Peyer's patch (tissue), 4 donors: ENCODE data around the gene PUS1. TPM values are rescaled to one million over a fixed set of nuclear protein-coding genes. Genes with fewer than 3 reads are reported as not detected.

Experiments
- DNase-seq, 3 donors: peaks; one replicate each; pipeline ENCODE4 v3.0.0-alpha.2; 2017 to 2019
- H3K27ac ChIP-seq, 4 donors: fragments of 200-600 bp; sonication (generic); one replicate each; pipeline ENCODE4 v1.5.1; 2016 to 2019
- H3K27me3 ChIP-seq, 2 donors: fragments of 200-600 bp; sonication (generic); one replicate each; pipeline ENCODE4 v1.5.1; 2019
- H3K36me3 ChIP-seq, 3 donors: fragments of 200-600 bp; sonication (generic); one replicate each; pipeline ENCODE4 v1.5.1; 2016 to 2019
- H3K4me1 ChIP-seq, 4 donors: fragments of 200-600 bp; sonication (generic); one replicate each; pipeline ENCODE4 v1.5.1; 2016 to 2019
- H3K4me3 ChIP-seq, 4 donors: fragments of 200-600 bp; sonication (generic); 1 replicate in 3 of 4; 2 replicates in 1 of 4; pipeline ENCODE4 v1.5.1; 2016 to 2019; ENCODE audit warnings: mild to moderate bottlenecking in 1 of 4
- H3K9me3 ChIP-seq, 4 donors: fragments of 200-600 bp; sonication (generic); one replicate each; pipeline ENCODE4 v1.5.1; 2016 to 2019; ENCODE audit warnings: mild to moderate bottlenecking in 1 of 4
- POLR2A ChIP-seq, 2 donors: fragments of 450-650 bp; IDR thresholded peaks; one replicate each; pipeline ENCODE4 v1.5.1; 2017; ENCODE audit warnings: antibody characterized with exemption in 2 of 2, mild to moderate bottlenecking in 2 of 2, moderate library complexity in 2 of 2
- total RNA-seq, 4 donors: library from RNA; depleted of rRNA; stranded (reverse); fragments of >200 nt; gene quantifications; one replicate each; pipeline ENCODE4 v1.1.0, GENCODE V29; 2016
- TF ChIP-seq, protein P1 (sequence below), 6 experiments: fragments of 450-650 bp in 4 of 6; fragments of 200-600 bp in 2 of 6; sonication (generic) in 1 of 6; IDR thresholded peaks; one replicate each; pipeline ENCODE4 v1.5.1; 2017 to 2019; ENCODE audit warnings: antibody characterized with exemption in 6 of 6, mild to moderate bottlenecking in 3 of 6, moderate library complexity in 1 of 6

The PUS1 gene
- total RNA-seq, 4 donors from 2014 or later = 8.8 to 46.5 (median 31.8) TPM

GRCh38 chr12:131913666-131914065, 15.4 kb upstream of the PUS1 start:
- no peak for DNase-seq
- no peak for TF ChIP-seq POLR2A (IDR thresholded peaks at IDR 0.05)
- TF ChIP-seq, protein P1, sequence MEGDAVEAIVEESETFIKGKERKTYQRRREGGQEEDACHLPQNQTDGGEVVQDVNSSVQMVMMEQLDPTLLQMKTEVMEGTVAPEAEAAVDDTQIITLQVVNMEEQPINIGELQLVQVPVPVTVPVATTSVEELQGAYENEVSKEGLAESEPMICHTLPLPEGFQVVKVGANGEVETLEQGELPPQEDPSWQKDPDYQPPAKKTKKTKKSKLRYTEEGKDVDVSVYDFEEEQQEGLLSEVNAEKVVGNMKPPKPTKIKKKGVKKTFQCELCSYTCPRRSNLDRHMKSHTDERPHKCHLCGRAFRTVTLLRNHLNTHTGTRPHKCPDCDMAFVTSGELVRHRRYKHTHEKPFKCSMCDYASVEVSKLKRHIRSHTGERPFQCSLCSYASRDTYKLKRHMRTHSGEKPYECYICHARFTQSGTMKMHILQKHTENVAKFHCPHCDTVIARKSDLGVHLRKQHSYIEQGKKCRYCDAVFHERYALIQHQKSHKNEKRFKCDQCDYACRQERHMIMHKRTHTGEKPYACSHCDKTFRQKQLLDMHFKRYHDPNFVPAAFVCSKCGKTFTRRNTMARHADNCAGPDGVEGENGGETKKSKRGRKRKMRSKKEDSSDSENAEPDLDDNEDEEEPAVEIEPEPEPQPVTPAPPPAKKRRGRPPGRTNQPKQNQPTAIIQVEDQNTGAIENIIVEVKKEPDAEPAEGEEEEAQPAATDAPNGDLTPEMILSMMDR (IDR thresholded peaks at IDR 0.05) = no peak
- Histone ChIP-seq H3K4me1 (peaks cover 0 to 5% (median 0%) of the 10 kb centered on the region in 4 donors), H3K9me3 (no peaks in the 10 kb centered on the region), H3K27me3 (no peaks in the 10 kb centered on the region), H3K27ac (no peak overlapping the region), H3K4me3 (no peak overlapping the region), H3K36me3 (peaks cover 0 to 88% (median 0%) of the 10 kb centered on the region in 3 donors)

DNA sequence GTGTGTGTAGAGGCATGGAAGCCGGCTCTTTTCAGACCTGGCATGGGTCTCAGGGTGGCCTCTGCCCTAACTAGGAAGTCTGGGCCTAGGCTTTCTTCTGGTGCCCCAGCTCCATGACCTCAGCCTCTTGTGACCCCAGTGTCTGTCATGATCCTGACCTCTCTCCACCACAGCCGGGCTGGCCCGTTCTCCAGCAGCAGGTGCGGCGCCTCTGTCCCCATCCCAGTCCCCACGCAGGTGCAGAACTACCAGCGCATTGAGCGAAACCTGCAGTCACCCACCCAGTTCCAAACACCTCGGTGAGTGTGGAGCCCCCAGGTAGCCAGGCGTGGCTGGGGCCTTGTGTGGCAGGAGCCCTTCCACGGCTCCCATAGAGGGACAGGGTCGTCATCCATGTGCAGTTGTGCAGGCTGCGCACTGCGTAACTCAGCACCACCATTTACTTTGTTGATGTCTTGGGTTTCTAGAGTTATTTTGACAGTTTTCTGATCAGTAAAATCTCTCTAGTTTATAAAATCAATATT, 14.8 kb upstream of the PUS1 start:
- TF ChIP-seq, protein P1 (IDR thresholded peaks at IDR 0.05) = no peak
- TF ChIP-seq POLR2A (IDR thresholded peaks at IDR 0.05) = no peak
- Histone ChIP-seq H3K4me3 (no peak overlapping the region), H3K27me3 (no peaks in the 10 kb centered on the region), H3K36me3 (peaks cover 0 to 86% (median 0%) of the 10 kb centered on the region in 3 donors), H3K4me1 (peaks cover 0 to 5% (median 0%) of the 10 kb centered on the region in 4 donors), H3K9me3 (no peaks in the 10 kb centered on the region), H3K27ac (no peak overlapping the region)
- no peak for DNase-seq

DNA sequence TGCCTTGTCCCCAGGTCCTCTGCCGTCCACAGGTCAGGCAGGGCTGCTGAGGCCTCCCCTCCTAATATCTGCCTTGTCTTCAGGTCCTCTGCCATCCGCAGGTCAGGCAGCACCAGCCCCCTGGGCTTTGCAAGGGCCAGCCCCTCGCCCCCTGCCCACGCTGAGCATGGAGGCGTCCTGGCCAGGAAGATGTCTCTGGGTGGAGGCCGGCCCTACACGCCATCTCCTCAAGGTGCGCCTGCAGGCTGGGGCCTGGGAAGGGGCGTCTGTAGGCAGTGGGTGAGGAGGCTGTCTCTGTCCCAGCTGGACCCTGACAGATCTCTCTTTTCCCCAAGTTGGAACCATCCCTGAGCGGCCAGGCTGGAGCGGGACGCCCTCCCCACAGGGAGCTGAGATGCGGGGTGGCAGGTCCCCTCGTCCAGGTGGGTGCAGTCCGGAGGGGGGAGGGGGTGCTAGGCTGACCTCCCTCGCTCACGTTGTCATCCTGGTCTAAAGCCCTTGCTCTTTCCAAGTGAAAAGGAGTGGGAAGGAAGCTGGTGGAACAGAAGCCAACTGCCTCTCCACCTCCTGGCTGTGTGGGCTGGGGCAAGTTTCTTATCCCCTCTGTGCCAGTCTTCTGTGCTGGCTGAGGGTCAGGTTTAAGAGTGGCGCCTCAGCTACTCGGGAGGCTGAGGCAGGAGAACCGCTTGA, 13.9 kb upstream of the PUS1 start:
- Histone ChIP-seq H3K4me3 (no peak overlapping the region), H3K27ac (no peak overlapping the region), H3K27me3 (no peaks in the 10 kb centered on the region), H3K36me3 (peaks cover 0 to 86% (median 0%) of the 10 kb centered on the region in 3 donors), H3K9me3 (no peaks in the 10 kb centered on the region), H3K4me1 (peaks cover 0 to 5% (median 0%) of the 10 kb centered on the region in 4 donors)
- DNase-seq = no peak
- TF ChIP-seq, protein P1 (IDR thresholded peaks at IDR 0.05) = no peak
- TF ChIP-seq POLR2A (IDR thresholded peaks at IDR 0.05) = no peak

DNA sequence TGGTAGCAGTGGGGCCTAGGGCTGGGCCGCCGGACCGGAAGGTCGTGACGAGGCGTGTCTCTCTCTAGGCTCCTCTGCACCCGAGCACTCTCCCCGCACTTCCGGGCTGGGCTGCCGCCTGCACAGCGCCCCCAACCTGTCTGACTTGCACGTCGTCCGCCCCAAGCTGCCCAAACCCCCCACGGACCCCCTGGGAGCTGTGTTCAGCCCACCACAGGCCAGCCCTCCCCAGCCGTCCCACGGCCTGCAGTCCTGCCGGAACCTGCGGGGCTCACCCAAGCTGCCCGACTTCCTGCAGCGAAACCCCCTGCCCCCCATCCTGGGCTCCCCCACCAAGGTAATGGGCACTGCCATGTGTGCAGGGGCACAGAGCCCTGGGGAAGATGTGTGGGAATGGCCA, 13.3 kb upstream of the PUS1 start:
- no peak for DNase-seq
- Histone ChIP-seq H3K4me1 (peaks cover 0 to 5% (median 0%) of the 10 kb centered on the region in 4 donors), H3K36me3 (peaks cover 0 to 86% (median 0%) of the 10 kb centered on the region in 3 donors), H3K27me3 (no peaks in the 10 kb centered on the region), H3K9me3 (no peaks in the 10 kb centered on the region), H3K4me3 (no peak overlapping the region), H3K27ac (no peak overlapping the region)
- no peak for TF ChIP-seq POLR2A (IDR thresholded peaks at IDR 0.05)
- TF ChIP-seq, protein P1 (IDR thresholded peaks at IDR 0.05) = no peak

- Histone ChIP-seq H3K27ac (no peak overlapping the region), H3K4me3 (no peak overlapping the region), H3K9me3 (no peaks in the 10 kb centered on the region), H3K36me3 (peaks cover 0 to 86% (median 0%) of the 10 kb centered on the region in 3 donors), H3K27me3 (no peaks in the 10 kb centered on the region), H3K4me1 (peaks cover 0 to 5% (median 0%) of the 10 kb centered on the region in 4 donors)
- TF ChIP-seq, protein P1 (IDR thresholded peaks at IDR 0.05) = no peak
- DNase-seq = no peak
Measured at GRCh38 chr12:131916306-131917138, 12.6 kb upstream of the PUS1 start.
